NOMO-1 treated with DMSO at 0.1 percent for 48 hours (cell line): Measurements from ENCODE around the gene STEAP4.
A peak's percentile ranks its signal among the peaks of the same experiment; 100 is the strongest.
"Not testable (repeated sequence)": the region's sequence is repeated elsewhere in the genome, so short reads cannot be mapped to it uniquely, and the experiment has no call there.

Experiments used
- DNase-seq: peaks from one replicate; lab custom pipeline; 2025; ENCODE audit not compliant: unreplicated experiment; lab: John Stamatoyannopoulos, UW

STEAP4 gene

DNA sequence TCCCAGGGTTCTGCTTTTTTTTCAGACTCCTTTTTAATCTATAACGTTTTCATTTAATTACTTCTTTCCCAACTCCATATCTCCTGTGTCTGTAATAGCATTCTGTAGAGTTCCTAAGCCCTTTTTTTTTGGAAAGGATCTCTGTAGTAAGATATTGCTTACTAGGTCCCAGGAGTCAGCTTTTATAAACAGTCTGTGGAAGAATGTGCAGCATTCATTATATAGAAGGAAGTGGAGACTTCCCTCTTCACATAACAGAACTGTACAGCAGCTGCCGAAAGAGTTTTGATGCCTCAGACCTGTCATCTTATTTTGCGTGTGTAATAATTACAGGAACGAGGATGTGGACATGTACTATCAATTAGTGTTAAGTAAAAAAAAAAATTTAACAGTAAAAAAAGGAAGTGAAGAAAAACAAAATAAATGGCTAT lies 7.4 kb upstream of the STEAP4 start:
- DNase-seq: peak; percentile 100

DNA sequence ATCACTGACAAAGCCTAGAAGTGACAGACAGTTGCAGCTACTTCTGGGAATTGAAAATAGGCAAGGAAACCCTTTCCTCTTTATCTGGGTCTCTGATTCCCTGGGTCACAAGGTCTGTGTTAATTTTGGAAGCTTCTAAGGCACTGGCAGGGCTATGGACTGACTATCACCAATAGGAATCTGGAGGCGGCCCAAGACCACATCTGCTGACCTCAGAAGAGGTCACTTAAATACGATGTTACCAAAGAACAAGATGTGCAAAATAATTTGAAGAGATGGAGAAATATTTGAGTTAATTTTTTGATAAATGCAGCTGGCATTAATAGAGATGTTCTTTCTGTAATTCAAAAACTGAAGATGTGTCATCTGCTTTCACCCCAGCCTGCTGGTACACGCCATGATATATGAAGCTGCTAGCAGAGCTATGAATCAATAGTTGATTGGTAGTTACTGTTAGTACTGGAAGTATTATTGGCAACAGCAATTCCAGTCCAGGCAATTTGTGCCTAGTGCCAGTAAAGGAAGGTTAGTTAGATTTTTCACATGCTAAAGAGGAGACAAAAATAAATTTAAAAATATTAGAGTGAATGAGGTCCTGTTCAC lies 5.5 kb upstream of the STEAP4 start:
- no peak for DNase-seq

DNA sequence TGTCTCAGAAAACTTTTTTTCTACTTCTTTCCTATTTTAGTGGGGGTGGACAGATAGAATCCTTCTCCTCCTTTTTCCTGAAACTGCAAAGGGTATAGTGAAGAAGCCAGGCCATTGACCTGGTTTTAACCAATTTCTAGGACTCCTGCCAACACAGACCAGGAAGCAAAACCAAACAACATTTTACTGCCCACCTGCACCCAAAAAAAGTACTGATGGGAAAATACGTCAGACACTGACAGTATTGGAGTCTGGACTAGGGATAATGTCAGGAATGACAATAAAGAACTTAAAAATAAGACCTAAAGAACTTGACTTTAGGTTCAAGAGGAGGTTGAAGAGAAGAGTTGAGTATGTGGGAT lies 5.0 kb upstream of the STEAP4 start:
- DNase-seq: no peak

DNA sequence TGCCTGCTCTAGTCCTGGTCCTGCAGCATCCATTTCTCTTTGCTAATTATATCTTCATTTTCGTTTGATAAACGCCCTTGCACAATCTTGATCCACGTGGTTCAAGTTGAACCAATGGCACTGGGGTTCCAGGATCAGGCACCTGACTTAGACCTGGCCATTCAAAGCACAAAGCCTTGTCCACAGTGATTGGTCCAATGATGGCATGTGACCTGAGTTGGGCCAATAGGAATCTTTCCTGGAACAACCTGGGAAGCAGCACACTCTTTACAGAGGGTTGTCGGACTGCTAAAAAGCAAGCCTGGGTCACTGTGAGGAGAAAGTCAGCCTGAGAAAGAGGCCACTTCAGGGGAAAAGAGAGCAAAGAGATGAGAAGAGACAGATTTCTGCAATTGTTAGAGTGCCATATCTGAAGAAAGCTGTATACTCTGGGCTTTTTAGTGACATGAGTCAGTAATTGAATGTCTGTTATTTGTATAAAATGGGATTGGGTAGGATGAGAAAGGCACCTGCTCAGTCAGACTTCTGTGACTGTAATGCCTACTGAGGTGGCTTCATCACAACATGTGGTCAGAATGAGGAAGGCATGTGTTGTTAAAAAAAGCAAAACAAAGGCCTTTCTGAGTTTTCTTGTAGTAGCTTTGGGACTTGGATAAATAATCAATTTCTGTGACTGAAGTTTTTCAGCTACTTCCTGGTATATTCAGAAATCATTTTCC lies 4.4 kb upstream of the STEAP4 start:
- peak; percentile 33 for DNase-seq

DNA sequence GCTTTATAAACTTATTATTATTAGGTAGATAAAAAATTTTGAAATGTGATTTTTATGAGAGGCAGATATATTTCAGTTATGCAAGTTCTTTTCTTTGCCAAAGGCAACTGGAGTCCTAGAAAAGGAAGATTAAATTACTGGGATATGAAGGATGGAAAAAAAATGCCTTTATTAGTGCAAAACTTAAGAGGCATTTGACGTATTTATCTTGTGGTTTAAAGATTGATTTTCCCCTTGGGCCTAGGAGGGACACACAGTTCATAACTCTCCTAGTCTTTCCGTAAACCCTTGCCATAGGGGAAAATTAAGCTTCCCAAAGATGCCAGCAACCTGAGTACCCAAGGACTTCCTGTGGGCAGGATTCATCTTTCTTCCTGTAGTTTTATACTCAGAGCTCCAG lies 3.1 kb upstream of the STEAP4 start:
- DNase-seq: no peak

DNA sequence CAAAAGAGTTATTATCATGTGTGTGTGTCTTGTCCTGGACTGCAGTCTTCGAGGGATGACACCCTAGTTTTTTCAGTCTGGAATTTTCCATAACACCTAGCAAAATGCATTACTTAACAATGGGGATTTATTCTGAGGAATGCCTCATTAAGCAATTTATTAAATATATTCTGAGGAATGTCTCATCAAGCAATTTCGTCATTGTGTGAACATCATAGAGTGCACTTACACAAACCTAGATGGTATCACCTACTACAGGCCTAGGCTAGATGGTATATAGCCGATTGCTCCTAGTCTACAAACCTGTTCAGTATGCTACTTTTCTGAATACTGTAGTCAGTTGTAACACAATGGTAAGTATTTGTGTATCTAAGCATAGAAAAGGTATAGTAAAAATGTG lies 1.1 kb upstream of the STEAP4 start:
- DNase-seq: no peak

DNA sequence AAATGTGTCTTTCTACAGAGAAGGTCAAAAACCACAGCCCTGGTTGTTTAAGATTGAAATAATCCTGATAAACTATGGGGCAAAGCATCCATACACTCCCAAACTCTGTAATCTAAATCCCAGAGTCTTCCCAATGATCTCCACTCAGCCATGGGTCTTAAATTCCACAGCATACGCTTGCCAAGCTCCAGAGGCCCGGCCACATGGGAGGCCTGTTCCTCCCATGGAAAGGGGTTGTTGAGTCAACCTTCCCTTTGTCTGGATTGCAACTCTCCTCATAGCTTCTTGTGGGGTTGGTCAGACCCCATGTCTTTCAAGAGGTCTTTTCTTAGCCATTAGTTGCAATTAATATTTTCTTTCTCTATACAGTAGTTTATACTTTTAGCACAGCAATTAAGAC lies 718 bp upstream of the STEAP4 start:
- no peak for DNase-seq

DNA sequence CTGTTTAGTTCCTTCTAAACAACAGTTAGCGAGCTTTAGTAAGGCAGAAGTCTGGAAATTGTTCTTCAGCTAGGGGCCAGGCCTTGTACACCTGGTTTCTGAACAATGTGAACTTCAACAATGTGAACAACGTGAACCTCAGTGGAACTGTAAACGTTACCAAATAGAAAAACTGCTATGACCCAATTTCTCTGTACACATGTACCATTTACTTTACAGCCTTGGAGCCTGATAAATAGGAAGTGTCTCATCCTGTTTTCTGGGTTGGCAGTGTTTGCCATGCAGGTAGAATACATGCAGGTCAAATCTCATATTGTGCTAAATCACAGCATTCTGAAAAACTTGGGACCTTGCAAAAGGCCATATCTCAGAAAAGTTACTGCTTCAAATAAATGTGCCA lies 1.6 kb downstream of the STEAP4 start:
- DNase-seq: no peak

DNA sequence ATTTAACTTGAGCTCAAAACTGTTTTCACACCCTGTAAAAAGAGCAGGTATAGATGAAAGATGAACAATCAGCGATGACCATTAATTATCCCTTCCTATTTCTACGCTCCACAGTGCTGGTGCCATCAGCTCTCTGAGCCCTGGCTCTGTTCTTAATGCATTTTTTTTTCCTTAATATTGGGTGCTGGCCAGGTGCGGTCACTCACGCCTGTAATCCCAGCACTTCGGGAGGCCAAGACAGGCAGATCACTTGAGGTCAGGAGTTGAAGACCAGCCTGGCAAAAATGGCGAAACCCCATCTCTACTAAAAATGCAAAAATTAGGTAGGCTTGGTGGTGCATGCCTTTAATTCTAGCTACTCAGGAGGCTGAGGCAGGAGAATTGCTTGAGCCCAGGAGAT lies 4.2 kb downstream of the STEAP4 start:
- no peak for DNase-seq

DNA sequence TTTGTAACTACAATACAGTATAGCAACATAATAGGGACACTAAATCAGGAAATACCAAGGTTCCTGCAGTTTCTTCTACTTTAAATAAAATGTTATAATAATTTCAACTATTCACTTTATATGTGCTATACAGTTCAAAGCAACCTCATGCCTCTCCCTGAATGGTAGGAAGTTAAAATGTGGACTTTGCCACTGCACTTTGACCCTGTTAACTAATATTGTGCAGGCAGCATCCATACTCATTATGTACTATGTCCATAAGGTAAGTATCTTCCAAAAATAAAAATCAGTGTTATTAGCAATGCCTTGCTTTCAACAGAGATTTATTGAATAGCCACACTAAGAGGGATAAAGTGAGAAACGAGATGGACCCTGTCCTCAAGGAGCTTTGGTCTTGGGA lies 4.8 kb downstream of the STEAP4 start:
- DNase-seq: no peak

DNA sequence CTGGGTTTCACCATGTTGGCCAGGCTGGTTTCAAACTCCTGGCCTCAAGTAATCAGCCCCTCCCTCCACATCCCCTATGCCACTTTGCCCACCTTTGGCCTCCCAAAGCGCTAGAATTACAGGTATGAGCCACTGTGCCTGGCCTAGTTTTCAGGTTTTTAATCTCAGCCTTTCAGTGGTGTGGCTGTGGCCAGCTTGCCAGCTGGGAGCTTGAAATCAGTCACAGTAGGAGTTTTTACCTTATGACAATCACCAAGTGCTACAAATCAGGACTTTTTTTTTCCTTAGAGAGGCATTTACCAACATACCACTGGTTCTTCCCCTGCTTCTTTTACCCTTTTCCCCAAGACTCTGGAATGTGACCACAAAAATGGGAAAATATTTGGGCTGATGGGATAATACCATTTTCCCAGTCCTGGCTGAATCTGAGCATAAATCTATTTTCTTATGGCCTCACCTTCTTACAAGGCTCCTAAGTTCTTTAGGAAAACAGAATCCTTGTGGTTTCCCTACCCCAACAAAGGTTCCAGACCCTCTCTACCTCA lies 6.2 kb downstream of the STEAP4 start:
- no peak for DNase-seq

DNA sequence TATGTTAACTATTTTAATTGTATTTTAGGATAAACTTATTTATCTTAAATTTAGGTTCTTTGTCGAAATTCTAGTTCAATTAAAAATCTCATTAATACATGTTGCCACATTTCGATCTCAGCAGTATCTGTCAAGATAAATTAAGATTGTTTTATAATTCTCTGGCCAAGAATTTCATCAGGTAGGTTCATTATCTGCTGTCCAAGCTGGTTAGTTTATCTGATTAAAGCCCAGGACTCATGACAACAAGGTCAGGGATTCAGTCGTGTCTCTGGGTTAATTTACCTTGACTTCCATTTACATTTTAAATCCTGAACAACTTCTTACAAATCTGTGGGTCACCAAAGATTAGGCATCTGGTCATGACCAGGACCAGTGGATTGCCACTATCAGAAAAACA lies 7.6 kb downstream of the STEAP4 start:
- no peak for DNase-seq

DNA sequence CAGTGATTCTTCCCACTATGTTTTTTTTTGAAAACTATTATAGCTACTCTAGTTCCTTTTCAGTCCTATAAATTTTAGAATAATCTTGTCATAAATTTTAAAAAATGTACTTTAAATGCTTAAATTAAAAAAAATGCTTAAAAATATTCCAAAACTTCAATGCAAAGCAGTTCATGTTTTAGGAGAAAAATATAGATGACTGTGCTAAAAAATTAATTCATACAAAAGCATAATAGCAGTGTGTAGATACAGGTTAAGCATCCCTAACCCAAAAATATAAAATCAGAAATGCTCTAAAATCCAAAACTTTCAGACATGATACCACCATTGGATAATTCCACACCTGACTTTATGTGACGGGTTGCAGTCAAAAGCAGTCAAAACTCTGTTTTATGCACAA lies 12.8 kb downstream of the STEAP4 start:
- DNase-seq: no peak

DNA sequence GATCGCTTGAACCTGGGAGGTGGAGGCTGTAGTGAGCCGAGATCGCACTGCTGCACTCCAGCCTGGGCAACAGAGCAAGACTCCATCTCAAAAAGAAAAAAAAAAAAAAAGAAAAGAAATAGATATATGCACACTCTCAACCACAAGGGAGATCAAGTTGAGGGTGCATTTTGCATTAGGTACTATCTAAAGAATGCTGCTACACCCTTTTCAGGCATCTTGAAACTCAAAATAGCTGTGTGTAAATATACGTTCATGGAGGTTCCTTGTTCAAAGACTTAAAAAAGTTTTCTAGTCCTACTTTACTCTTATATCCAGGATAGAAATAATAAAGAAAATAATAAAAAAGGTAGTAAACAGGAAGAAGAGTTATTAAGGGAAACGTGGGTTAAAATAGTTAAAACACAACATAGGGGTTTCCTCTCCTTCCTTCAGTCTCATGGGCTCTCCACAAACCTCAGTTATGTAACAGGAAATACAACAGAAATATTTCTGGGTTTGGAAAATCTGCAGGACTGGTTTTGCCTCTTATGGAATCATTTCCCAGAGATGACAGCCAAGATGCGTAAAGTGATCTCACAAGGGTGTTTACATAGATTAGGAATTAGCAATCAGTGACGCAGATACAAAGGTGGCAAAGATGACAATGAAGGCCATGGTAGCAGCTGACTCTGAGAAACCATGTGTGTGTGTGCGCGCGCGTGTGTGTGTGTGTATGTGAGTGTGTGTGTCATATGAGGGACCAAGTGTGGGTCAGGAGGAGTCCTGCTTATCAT lies 15.1 kb downstream of the STEAP4 start:
- no peak for DNase-seq

DNA sequence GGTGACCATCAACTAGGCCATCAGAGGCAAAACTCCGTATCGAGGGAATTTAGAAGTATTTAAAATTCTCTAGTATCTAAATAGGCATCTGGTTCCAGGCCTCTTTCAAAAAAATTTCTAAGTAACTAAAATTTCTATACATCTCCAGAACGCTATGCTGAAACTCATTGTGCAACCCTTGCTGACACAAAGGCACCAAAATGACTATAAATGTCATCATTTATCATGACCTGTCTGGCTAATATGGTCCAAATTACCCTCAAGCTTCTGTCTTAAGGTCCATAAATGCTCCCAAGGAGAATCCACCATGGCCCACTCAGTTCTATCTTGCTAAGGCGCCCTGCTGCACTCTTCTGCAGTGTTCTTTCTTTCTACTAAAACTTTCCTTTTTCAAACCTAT lies 16.2 kb downstream of the STEAP4 start:
- no peak for DNase-seq

DNA sequence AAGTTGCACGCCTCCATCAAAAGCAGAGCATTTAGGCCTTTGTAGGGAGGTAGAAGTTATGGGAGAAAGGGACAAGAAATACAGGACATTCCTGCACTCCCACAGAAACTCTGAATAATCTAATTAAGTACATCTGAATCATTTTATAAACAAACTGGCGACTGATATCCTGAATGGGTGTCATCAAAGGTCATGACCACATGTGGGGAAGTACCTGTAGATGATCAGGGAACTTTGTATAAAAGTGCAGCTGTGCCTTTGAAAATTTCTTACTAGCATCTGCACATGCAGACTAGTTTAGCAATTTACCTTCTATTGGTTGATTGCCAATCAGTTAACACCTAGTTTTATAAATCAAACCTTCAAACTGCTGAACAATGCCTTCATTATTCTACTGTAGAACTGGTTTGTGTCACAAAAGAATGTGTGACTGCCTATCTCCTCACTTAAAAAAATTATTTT lies 17.1 kb downstream of the STEAP4 start:
- DNase-seq: no peak

DNA sequence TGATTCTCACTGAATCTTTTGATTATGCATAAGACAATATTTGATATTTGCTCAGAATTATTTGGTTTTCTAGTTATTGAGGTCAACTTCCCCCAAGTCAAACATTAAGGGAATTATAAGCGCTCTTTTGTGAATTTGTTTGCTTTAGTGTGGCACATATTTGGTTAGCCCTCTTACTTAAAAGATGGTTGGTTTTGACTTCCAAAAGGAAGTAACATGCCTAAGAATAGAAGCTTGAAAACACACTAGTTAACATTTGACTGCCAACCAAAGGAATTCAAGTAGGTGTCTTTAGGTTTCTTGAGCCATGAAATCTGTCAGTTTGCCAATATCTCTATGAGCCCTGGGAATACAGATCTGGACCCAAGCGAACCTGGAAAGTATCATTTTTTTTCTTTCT lies 24.9 kb downstream of the STEAP4 start:
- no peak for DNase-seq

DNA sequence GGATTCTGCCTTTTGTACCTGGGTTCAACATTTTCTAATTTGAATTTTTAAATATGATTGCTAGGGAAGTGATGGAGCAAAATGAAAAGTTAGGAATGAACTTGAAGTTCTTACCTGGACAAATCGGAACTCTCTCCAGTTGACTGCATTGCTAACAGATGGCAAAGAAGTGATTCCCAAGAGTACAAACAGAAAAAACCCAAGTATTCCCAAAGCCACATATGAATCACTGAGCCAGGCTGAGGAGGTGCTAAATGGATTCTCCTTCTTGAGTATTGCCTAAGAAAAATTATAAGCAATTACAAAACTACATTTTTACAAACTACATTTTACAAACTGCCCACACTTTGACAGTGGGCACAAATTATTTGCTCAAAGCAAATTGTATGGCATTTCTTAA lies 25.9 kb downstream of the STEAP4 start:
- no peak for DNase-seq

DNA sequence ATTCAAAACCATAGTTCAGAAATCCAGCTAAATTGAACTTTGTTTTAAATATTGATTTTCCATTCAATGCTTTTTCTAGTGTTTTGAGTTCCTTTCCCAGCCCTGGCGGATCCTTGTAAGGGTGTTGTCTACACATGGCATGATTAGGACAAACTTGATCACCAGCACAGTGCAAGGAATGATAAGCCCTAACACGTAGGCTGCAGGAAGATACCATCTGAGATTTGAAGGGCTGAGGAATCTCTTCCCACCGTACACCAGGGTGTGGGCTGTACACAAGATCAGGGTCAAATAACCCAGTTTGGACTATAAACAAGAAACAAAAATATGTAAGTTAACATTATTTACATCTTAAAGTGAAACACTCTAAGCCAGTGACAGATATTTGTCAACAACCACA lies 27.4 kb downstream of the STEAP4 start:
- DNase-seq: no peak

DNA sequence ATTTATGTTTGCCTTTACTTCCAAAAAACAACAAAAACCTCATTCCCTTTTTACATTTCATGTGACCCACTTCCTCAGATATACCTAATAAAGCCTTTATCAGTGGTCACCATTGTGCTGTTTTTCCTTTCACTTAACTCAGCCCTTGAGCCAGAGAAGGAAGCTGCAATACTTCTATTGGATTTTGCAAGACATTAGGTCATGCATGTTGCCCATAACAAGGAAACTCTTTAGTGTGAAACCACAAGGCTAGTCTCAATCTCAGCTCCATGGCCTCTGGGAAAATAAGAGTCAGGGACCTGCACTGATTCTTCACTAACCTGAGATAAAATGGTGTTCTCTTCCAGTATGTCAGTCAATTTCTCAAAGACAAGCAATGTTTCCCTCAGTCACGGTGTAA lies 27.8 kb downstream of the STEAP4 start:
- peak; percentile 99 for DNase-seq

DNA sequence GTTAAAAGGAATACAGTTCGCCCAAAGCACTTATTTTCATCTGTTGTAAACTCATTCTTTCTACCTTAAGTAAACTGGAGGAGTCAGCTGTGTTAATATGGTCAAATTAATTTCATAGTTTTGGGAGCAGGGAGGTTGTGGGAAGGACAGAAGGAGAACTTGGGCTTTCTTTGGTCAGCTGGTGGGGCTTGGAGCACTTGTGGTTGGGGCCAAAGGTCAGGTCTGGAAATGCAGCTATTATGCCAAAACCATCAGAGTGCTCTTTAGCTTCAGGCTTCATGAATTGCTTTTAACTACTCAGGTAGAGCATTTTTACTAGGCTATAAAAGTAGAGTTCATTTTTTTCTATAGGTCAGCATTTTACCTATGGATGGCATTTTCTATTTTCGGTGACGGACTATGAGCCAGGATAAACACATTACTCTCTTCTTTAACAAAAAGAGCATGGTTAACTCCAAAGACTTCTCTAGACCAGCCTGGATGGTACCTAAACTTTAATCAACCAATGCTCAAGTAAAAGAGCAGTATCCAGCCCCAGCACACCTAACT lies 30.0 kb downstream of the STEAP4 start:
- no peak for DNase-seq

DNA sequence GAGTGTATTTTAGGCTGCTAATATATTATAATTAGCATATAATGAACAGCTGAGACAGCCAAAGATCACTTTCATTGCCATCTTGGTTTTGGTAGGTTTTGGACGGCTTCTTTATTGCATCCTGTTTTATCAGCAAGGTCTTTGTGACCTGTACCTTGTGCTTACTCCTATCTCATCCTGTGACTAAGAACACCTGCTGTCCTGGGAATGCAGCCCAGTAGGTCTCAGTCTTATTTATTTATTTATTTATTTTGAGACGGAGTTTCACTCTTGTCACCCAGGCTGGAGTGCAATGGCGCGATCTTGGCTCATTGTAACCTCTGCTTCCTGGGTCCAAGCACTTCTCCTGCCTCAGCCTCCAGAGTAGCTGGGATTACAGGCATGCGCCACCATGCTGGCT lies 31.8 kb downstream of the STEAP4 start:
- DNase-seq: not testable (repeated sequence)
